ENCODE data around the gene TUBGCP6.
A peak's percentile ranks its signal among the peaks of the same experiment; 100 is the strongest.

TUBGCP6 gene

DNA sequence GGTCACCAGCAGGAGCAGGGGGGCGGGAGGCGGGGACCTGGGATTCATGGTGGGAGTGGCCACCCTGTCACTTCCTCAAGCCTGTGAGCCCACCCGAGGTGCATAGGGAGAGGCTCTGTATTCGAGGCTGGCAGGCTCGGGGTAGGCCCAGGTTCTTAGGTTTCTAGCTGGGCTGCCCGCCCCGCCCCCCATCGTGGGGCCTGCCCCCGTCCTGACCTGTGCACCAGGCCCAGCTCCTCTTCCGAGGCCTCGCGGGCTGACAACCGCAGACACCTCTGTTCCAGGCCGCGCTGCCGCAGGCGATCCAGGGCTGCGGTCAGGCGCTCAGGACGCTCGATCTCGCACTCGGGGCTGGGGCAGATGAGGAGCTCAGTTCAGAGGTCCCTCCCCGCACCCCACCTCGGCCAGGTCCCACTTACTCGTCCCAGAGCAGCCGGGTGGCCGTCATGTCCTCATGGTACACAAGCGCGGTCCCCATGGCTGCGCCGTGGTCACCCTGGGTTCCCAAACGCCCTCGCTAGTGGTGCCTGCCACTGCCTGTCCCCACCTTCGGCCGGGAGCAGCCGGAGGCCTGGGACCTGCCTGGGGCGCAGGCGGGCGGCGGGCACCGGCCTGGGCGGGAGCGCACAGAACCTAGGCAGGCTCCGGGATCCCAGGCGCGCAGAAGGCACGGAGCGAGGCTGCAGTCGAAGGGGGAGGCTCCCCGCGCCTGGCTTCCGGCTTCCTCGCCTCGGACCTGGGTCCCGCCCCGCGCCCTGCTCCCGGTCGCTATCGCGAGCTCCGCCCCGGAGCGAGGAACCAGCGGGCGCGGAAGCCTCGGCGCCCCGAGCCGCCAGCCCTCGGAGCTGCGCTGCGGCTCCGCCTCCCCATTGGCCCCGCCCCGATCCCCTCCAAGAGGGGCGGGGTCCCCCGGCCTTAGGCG lies 6.0 kb upstream of the TUBGCP6 start, which contains the start of gene HDAC10:
TSS of gene HDAC10 (minus strand) at position 711 of the 922 bp plus-strand sequence. CDS start at position 478, 233 bp downstream.
- DNase-seq (ENCODE audit: low read depth), result peak; percentile 88

DNA sequence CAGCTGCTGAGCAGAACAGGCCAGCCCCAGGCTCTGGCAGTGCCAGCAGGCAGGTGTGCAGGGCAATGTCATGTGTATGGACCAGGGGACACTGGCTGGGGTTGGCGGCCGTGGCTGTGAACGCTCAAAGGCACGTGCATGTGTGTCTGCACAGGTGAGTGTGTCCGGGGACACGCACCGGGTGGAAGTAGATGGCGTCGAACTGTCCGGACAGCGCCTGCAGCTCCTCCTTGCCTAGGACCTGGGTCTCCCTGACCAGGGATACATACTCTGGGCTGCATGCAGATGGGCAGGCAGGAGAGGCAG lies 5.4 kb upstream of the TUBGCP6 start:
- no peak for DNase-seq (ENCODE audit: low read depth)

DNA sequence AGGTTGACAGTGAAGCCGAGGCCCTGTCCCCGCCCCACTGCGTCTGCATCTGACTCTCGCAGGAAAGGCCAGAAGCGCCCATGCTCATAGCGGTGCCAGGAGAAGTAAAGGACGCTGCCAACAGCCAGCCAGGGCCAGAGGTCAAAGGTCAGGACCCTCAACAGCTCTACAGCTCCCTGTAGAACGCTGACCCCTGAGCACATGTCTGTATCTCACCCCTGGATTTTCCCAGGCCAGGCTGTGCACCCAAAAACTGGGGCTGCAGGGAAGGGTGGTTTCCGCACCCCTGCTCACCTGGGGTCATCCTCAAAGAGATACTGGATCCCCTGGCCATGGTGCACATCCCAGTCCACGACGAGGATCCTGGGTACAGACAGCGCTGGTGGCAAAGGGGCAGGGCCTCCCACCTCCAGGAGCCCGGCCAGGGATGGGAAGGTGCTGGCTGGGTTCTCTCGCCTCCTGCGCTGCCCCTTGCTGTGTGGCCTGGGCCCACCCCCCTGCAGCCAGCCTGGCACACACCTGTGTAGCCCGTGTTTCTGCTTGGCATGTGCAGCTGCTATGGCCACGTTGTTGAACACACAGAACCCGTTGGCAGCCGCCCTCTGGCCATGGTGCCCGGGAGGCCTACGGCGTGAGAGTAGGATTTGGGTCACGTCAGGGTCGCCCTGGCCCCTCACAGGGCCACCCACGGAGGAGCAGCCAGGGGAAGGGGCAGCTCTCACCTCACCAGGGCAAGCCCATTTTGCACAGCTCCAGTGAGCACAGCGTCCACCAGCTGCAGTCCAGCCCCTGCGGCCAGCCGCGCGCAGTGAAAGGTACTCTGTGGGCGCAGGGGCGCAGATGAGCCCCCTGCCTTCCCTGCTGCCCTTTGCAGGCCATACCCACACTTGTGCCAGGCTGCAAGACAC lies 4.8 kb upstream of the TUBGCP6 start:
- DNase-seq (ENCODE audit: low read depth), result no peak

- no peak for DNase-seq (ENCODE audit: low read depth)
Measured at GRCh38 chr22:50248196-50249081, 3.6 kb upstream of the TUBGCP6 start.

DNA sequence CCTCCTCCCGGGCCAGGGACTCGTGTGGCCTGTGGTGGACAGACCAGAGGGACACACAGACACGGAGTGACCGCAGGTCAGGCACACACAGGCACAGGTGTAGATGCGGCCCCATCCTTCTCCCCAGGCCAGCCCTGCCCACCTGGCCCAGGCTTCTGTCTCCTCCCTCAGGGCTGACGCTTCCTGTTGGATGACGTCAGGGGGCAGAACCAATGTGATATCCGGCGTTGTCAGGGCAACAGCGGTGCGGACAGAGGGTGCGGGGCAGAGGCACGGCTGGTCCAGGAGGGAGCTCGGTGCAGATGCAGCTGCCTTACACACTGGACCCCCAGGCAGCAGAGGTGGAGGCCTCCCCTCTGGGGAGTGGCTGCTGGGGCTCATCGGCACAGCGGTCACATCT lies 2.9 kb upstream of the TUBGCP6 start:
- no peak for DNase-seq (ENCODE audit: low read depth)

DNA sequence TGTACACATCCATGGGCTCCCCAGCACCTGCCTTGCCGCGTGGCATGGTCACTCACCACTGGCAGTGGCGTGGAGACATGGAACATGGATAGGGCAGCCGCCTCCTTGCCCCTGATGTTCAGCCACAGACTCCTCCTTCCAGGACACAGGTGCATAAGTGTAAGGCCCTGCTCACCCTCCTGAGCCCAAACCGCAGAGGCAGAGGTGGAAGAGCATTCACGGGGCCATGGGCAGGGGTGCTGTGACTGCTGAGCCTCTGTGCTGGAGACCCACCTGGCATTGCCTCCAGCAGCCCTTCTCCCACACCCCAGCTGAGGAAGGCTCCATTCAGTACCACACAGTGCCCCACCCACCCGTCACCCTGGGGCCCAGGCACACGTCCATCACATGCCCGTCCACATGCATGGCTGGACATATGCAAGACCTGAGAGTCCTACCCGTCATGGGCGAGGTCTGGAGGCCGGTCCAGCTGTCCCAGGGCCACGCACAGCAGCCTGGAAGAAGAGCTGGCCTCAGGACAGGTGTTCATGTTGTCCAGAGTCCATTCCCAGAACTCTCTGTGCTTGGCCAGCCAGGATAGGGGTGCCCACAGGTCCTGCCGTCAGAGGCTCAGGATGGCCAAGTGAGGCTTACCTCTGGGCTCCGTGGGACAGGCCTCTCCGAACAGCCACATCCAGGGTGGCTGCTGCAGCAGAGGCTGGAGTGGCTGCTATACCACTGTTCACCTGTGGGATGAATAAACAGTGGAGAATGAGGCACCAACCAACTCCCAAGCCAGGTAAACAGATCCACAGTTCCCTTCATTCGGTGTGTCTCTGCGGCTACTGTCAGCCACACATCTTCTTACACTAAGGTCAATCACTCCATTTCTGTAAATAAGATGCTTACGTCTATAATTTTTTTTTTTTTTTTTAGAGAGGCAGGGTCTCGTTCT lies 1.7 kb upstream of the TUBGCP6 start:
- DNase-seq (ENCODE audit: low read depth), result no peak

GRCh38 chr22:50245214-50246072 lies 620 bp upstream of the TUBGCP6 start:
- DNase-seq (ENCODE audit: low read depth), result no peak

GRCh38 chr22:50243685-50244419 lies 971 bp downstream of the TUBGCP6 start:
- no peak for DNase-seq (ENCODE audit: low read depth)

GRCh38 chr22:50242406-50242949 lies 2.3 kb downstream of the TUBGCP6 start:
- no peak for DNase-seq (ENCODE audit: low read depth)

DNA sequence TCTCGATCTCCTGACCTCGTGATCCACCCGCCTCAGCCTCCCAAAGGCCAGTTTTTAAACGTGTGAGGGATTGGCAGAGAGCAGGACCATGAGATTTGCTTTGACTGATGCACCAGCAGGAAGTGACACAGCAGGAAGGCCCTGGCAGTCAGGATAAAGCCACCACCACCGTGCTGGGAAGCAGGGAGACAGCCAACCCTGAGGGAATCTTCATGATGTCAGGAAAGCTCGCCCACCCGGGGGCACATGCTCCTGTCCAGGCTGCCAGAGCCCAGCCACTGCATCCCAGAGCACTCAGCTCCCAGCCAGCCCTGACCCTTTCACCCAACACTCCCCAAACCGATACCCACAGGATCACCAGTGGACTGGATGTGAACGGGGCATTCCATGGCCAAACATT lies 6.1 kb downstream of the TUBGCP6 start:
- DNase-seq (ENCODE audit: low read depth), result no peak

DNA sequence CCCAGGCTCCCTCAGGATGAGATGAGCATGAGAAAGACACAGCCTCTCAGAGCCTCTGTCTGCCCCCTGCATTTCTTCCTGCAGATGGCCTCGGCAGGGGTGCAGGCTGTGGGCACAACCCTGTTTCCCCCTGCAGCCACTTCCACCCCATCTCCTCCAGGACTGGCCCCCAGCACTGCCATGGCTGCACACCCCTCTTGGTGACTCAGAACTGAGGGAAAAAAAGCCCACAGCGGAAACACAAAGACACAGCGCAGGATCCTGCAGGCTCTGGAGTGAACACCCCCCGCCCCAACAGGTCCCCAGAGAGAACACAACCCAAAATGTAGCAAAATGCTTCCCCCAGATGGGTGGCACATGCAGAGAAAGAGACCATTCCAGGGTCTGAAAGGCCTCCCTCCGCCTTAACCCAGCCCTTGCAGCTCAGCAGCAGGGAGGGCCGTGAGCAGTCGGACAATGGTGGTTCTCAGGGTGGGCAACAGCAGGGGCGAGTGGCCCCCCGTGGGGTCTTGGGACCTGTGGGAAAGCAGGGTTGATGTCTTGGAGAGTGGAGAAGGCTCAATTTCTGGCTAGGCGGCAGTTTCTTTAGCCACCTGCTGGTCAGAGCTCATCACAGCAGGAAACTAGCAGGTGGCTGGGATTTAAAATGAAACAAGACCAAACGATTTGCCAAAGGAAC lies 8.0 kb downstream of the TUBGCP6 start:
- no peak for DNase-seq (ENCODE audit: low read depth)

GRCh38 chr22:50233223-50233622 lies 11.6 kb downstream of the TUBGCP6 start:
- no peak for DNase-seq (ENCODE audit: low read depth)

DNA sequence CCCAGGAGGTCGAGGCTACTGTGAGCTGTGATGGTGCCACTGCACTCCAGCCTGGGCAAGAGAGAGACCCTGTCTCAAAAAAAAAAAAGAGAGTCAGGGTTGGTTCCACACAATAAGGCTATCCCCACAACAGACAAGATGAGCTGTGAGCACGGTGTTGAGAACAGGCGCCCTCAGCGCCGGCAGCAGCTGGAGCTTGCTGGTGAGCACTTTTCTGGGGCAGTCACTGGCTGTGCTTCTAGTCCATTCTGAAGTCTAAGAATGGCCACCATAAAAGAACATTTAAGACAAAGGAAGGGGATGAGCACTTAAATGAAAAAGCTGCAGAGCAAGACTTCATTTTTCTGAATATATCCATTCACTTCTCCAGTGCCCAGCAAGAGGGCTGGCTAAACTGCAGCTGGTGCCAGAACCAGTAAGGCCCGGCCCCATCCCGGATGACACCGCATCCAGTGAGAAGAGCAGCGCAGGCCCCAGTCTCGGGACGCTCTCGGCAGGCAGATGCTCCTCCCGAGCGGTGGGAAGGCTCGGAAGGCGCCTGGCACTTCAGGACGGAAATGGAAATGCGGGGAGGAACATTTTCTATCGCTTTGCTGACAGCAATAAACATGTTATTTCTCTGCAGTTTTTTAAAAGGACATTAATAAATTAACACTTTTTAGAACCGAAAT lies 12.2 kb downstream of the TUBGCP6 start:
- no peak for DNase-seq (ENCODE audit: low read depth)

DNA sequence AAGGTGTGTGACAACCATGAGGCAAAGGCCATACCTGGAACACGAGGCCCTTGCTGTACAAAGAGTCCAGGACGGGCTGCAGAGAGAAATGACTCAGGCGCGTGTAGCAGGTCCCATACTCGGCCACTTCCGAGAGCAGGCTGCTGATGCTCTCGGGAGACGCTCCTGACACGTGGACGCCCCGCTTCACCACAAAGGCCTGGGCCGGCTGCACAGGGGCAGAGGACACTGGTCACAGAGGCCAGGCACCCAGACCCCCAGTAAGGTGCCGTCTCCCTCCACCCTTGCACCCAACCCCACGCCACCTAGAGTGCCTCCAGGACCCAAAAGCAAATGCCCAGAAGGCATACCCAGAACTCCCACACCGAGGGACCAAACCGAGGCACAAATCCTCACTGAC lies 15.5 kb downstream of the TUBGCP6 start:
- no peak for DNase-seq (ENCODE audit: low read depth)

- no peak for DNase-seq (ENCODE audit: low read depth)
Measured at GRCh38 chr22:50228366-50228765, 16.5 kb downstream of the TUBGCP6 start.

- DNase-seq (ENCODE audit: low read depth), result no peak
Measured at GRCh38 chr22:50227579-50228215, 17.1 kb downstream of the TUBGCP6 start.

DNA sequence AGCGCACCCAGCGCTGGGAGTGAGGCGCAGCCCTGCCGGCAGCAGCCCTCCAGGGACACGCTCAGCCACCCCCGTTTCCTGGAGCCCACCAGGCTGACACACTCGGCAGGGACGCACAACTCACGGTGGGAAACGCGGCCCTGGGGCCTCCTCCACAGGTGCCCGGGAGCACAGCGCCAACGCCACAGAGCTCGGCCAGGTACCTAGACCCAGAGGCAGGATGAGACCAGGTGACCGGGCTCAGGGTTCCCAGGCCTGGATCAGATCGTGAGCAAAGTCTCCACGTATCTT lies 18.0 kb downstream of the TUBGCP6 start:
- DNase-seq (ENCODE audit: low read depth), result no peak
